HL-60 (cell line): ENCODE measurements around the gene LHX5.

Experiments used
- CTCF ChIP-seq: IDR thresholded peaks from one replicate; pipeline ENCODE4 v1.5.1; 2011; ENCODE audit warnings: low read length, control low read depth, inconsistent platforms; ENCODE audit not compliant: insufficient read depth
- GABPA ChIP-seq: IDR thresholded peaks from 2 replicates; pipeline ENCODE4 v1.6.1; 2012; ENCODE audit warnings: low read depth
- POLR2AphosphoS5 ChIP-seq: IDR thresholded peaks from 2 replicates; pipeline ENCODE4 v1.6.1; 2012; ENCODE audit warnings: low read depth
- SPI1 ChIP-seq: IDR thresholded peaks from 2 replicates; pipeline ENCODE4 v1.6.1; 2012; ENCODE audit warnings: low read depth, mild to moderate bottlenecking, borderline replicate concordance
- TF ChIP-seq, protein P1 (sequence below): IDR thresholded peaks from 2 replicates; pipeline ENCODE4 v1.6.1; 2012; ENCODE audit warnings: low read depth; ENCODE audit not compliant: insufficient replicate concordance

DNA sequence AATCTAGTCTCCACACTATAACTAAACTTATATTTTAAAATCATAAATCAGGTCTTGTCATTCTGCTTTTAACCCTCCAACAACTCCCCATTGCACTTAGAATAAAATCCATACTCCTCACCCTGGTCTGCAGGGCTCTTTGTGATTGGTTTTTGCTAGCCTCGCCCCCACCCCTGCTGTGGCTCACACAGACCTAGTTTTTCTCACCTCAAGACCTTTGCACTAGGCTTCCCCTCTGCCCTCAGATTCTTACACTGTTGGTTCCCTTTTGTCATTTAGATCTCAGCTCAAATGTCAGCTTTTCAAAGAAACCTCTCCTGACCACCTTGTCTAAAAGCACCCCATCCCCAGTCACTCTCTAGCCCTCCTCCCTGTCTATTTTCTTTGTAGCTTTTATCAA lies 10.7 kb upstream of the LHX5 start:
- no peak for TF ChIP-seq CTCF
- TF ChIP-seq POLR2AphosphoS5, result no peak
- TF ChIP-seq, protein P1, sequence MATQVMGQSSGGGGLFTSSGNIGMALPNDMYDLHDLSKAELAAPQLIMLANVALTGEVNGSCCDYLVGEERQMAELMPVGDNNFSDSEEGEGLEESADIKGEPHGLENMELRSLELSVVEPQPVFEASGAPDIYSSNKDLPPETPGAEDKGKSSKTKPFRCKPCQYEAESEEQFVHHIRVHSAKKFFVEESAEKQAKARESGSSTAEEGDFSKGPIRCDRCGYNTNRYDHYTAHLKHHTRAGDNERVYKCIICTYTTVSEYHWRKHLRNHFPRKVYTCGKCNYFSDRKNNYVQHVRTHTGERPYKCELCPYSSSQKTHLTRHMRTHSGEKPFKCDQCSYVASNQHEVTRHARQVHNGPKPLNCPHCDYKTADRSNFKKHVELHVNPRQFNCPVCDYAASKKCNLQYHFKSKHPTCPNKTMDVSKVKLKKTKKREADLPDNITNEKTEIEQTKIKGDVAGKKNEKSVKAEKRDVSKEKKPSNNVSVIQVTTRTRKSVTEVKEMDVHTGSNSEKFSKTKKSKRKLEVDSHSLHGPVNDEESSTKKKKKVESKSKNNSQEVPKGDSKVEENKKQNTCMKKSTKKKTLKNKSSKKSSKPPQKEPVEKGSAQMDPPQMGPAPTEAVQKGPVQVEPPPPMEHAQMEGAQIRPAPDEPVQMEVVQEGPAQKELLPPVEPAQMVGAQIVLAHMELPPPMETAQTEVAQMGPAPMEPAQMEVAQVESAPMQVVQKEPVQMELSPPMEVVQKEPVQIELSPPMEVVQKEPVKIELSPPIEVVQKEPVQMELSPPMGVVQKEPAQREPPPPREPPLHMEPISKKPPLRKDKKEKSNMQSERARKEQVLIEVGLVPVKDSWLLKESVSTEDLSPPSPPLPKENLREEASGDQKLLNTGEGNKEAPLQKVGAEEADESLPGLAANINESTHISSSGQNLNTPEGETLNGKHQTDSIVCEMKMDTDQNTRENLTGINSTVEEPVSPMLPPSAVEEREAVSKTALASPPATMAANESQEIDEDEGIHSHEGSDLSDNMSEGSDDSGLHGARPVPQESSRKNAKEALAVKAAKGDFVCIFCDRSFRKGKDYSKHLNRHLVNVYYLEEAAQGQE, result no peak
- no peak for TF ChIP-seq SPI1
- TF ChIP-seq GABPA, result no peak
